ENCODE data around the gene TIFAB. TPM values are rescaled to one million over a fixed set of nuclear protein-coding genes. Genes with fewer than 3 reads are reported as not detected.

Gene TIFAB
- total RNA-seq, 1 donor from 2014 or later: not detected

DNA sequence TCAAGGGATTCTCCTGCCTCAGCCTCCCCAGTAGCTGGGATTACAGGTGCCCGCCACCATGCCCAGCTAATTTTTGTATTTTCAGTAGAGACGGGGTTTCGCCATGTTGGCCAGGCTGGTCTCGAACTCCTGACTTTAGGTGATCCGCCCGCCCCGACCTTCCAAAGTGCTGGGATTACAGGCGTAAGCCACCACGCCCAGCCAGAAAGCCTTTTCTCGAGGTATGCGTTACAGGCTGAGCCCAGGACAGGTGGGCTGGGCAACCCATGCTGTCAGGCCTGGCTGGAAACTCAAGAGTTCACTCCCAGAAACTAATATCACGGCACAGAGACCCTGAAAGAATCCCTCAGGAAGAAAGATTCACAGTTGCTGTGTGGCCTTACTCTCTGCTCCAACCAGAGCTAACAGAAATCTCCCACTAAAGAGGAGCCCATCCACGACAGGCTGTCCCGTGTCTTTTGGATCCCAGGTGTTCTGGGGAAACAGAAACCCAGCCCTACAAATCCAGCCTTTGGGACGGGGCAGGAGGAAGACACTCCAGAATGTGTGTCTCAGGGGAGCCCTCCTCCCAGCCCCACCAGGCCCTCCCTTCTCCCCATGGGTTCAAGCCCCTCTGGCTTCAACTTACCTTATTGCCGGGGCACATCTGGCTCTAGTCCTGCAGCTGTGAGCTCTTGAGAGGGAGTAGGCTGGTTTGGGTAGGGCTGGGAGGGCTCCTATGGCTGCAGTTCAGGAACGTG lies 400 bp downstream of the TIFAB start:
- no peak for DNase-seq (ENCODE audit: extremely low spot score in 2 of 2)
- H3K36me3 ChIP-seq: no peaks in the 10 kb centered on the region
- no peaks in the 10 kb centered on the region for H3K27me3 ChIP-seq
- H3K4me3 ChIP-seq: no peak overlapping the region
- no peak overlapping the region for H3K27ac ChIP-seq
- H3K4me1 ChIP-seq: peaks cover 6% of the 10 kb centered on the region
- no peaks in the 10 kb centered on the region for H3K9me3 ChIP-seq
- TF ChIP-seq POLR2AphosphoS5 (IDR thresholded peaks at IDR 0.05; ENCODE audit: insufficient read depth in 1 of 2, low read depth in 1 of 2): no peak
- TF ChIP-seq POLR2A (IDR thresholded peaks at IDR 0.05): no peak
- TF ChIP-seq, protein P1, sequence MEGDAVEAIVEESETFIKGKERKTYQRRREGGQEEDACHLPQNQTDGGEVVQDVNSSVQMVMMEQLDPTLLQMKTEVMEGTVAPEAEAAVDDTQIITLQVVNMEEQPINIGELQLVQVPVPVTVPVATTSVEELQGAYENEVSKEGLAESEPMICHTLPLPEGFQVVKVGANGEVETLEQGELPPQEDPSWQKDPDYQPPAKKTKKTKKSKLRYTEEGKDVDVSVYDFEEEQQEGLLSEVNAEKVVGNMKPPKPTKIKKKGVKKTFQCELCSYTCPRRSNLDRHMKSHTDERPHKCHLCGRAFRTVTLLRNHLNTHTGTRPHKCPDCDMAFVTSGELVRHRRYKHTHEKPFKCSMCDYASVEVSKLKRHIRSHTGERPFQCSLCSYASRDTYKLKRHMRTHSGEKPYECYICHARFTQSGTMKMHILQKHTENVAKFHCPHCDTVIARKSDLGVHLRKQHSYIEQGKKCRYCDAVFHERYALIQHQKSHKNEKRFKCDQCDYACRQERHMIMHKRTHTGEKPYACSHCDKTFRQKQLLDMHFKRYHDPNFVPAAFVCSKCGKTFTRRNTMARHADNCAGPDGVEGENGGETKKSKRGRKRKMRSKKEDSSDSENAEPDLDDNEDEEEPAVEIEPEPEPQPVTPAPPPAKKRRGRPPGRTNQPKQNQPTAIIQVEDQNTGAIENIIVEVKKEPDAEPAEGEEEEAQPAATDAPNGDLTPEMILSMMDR (IDR thresholded peaks at IDR 0.05): no peak
- intact Hi-C loops (cut with DNase I): no loop called here

DNA sequence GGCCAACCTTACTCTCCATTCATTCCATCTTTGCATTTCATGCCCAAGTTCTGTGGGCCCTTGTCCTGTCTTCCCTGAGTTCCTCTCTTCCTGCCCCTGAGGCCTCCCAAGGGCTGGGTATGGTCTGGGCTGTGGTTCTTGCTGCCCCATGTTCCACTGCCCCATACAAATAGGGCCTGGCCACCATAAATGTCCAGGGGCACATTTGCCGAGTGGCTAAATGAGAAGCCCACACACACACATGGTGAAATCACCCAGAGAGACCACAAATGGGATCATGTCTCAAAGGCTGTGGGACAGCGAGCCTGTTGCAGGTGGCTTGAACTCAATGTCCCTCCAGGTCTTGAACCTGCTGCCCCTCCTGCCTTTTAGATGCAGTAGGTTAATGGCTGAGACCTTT lies 1.2 kb downstream of the TIFAB start:
- no peak for DNase-seq (ENCODE audit: extremely low spot score in 2 of 2)
- H3K27me3 ChIP-seq: no peaks in the 10 kb centered on the region
- intact Hi-C loops (cut with DNase I): no loop called here
- no peaks in the 10 kb centered on the region for H3K9me3 ChIP-seq
- peaks cover under 1% of the 10 kb centered on the region for H3K4me1 ChIP-seq
- H3K4me3 ChIP-seq: no peak overlapping the region
- H3K27ac ChIP-seq: no peak overlapping the region
- H3K36me3 ChIP-seq: no peaks in the 10 kb centered on the region
- TF ChIP-seq POLR2AphosphoS5 (IDR thresholded peaks at IDR 0.05; ENCODE audit: insufficient read depth in 1 of 2, low read depth in 1 of 2): no peak
- TF ChIP-seq, protein P1 (IDR thresholded peaks at IDR 0.05): no peak
- no peak for TF ChIP-seq POLR2A (IDR thresholded peaks at IDR 0.05)

DNA sequence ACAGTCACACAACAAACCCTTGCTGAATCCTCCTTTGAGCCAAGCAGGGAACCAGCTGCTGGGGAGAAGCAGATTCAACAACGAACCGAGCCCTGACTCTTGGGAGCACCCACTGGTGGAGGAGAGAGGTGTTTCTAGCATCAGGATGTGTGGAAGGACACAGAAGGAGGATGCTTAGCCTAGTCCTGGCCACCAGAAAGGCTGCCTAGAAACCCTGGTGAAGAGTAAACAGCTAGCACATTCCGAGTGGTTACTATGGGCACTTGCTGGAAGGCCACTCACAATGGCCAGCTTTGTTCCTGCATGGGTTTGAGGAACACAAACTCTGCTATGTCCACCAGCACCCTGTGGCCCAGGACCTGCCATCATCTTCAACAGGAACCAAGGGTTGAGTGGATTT lies 1.8 kb downstream of the TIFAB start:
- intact Hi-C loops (cut with DNase I): no loop called here
- H3K4me1 ChIP-seq: no peaks in the 10 kb centered on the region
- DNase-seq (ENCODE audit: extremely low spot score in 2 of 2): no peak

DNA sequence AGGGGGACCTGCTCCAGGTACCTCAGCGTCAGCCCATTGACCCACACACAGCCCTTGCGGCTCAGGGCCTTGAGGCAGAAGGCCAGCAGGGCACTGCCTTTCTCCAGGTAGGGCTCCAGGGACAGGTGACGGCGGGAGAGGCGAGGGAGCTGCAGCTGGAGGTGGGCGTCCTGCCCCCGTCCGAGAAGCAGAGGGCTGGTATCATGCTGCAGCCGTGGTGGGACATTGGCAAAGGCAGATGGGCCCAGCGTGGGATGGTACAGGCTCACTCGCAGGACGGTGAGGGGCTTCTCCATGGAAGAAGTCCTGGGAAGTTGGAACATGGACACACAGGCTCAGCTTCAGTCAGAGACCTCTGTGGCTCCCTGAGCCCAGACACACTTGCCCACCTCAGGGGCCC lies 2.5 kb downstream of the TIFAB start:
- Histone ChIP-seq H3K36me3 (no peaks in the 10 kb centered on the region), H3K9me3 (no peaks in the 10 kb centered on the region), H3K27ac (no peak overlapping the region), H3K4me1 (no peaks in the 10 kb centered on the region), H3K27me3 (no peaks in the 10 kb centered on the region), H3K4me3 (no peak overlapping the region)
- no peak for DNase-seq (ENCODE audit: extremely low spot score in 2 of 2)
- intact Hi-C loops (cut with DNase I): no loop called here
- no peak for TF ChIP-seq POLR2AphosphoS5 (IDR thresholded peaks at IDR 0.05; ENCODE audit: insufficient read depth in 1 of 2, low read depth in 1 of 2)
- TF ChIP-seq, protein P1 (IDR thresholded peaks at IDR 0.05): no peak

More for the DNA sequence above, 1.8 kb downstream of the TIFAB start:
- Histone ChIP-seq H3K27me3 (no peaks in the 10 kb centered on the region), H3K4me3 (no peak overlapping the region), H3K9me3 (no peaks in the 10 kb centered on the region), H3K36me3 (no peaks in the 10 kb centered on the region), H3K27ac (no peak overlapping the region)
- TF ChIP-seq POLR2A (IDR thresholded peaks at IDR 0.05): no peak
- no peak for TF ChIP-seq POLR2AphosphoS5 (IDR thresholded peaks at IDR 0.05; ENCODE audit: insufficient read depth in 1 of 2, low read depth in 1 of 2)
- TF ChIP-seq, protein P1 (IDR thresholded peaks at IDR 0.05): no peak

DNA sequence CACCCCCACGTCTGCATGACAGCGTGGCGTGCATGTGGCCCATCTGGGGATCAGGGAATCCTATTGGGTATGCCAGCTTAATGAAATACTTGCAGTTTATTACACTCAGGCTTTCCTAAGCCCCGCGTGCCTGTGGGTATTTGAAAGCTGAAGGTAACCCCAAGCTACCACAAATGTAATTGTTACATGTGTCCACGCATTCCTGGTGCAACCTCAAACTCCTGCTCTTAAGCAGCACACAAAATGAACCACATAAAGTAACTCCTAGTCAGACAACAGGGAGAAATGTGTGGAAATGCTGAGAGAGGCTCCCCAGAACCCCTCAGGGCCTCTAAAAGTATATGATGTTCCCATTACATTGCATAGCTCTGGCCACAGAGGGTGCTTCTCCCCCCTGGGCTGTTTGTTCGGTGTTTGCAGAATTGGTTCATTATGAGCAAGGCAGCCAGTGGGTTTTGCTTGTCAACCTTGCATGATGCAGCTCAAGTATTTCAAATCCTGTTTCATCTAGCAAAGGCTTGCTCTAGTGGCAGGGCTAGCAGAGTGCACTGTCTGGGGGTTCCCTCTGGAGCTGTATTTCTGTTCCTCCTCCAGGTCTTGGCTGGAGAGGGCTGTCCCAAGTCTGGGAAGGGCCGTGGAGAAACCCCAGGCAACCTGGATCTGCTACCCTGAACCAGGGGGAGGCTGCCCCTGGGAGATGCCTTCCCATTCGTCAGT lies 3.2 kb downstream of the TIFAB start:
- no peaks in the 10 kb centered on the region for H3K9me3 ChIP-seq
- H3K4me3 ChIP-seq: no peak overlapping the region
- no peaks in the 10 kb centered on the region for H3K4me1 ChIP-seq
- TF ChIP-seq, protein P1 (IDR thresholded peaks at IDR 0.05): no peak
- H3K27ac ChIP-seq: no peak overlapping the region
- no peaks in the 10 kb centered on the region for H3K36me3 ChIP-seq
- no peaks in the 10 kb centered on the region for H3K27me3 ChIP-seq
- intact Hi-C loops (cut with DNase I): no loop called here
- DNase-seq (ENCODE audit: extremely low spot score in 2 of 2): no peak
